ENCODE measurements around the gene FHOD3. TPM values are rescaled to one million over a fixed set of nuclear protein-coding genes. Genes with fewer than 3 reads are reported as not detected.

FHOD3 gene
- total RNA-seq, 2 experiments from 2014 or later = not detected

DNA sequence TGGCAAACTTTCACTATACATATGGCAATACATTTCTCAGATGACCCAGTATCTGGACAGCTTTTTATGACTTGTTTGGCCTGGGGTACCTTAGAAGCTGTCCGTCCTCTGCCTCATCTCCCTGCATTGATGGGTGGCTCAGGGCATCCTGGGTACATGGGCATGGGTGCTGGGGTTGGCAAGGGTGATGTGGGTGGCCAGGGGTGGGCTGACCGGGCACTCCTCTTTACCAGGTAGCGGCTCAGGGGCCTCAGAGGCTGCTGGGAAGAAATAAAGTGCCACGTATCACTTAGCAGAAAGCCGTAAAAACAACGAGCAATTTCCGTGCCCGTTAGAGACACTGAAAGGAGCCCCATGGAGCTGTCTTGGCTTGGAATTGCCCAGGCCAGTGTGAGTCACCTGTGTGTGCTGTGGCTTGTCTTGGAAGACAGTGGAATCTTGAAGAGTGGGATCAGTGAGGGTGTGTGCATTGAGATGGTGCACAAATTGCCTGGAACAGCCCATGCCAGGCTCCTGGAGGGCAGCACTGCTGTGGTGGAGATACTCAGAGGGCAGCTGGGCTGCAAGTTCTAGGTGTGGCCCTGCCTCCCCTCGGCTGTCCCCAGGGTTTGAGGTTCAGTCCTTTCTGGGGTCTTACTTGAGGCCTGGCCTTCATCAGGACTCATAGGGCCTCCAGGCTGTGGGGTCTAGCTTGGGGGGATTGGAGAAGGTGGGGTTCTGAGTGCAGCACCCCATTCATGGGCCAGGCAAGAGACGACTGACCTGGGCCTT lies 88.8 kb downstream of the FHOD3 start:
- Mint-ChIP-seq H3K4me1 (ENCODE audit: low read depth) (no peaks in the 10 kb centered on the region), H3K9me3 (no peaks in the 10 kb centered on the region), H3K27ac (no peak overlapping the region), H3K27me3 (no peaks in the 10 kb centered on the region), H3K36me3 (no peaks in the 10 kb centered on the region), H3K4me3 (no peak overlapping the region)
- POLR2A ChIA-PET = no interaction called here
- CTCF ChIA-PET = no interaction called here
- intact Hi-C loops (cut with micrococcal nuclease) = no loop called here
- no peak for DNase-seq

GRCh38 chr18:36387310-36387709 lies 89.8 kb downstream of the FHOD3 start:
- POLR2A ChIA-PET = no interaction called here
- Mint-ChIP-seq H3K4me1 (ENCODE audit: low read depth) (no peaks in the 10 kb centered on the region), H3K36me3 (no peaks in the 10 kb centered on the region), H3K4me3 (no peak overlapping the region), H3K9me3 (no peaks in the 10 kb centered on the region), H3K27me3 (no peaks in the 10 kb centered on the region), H3K27ac (no peak overlapping the region)
- DNase-seq = no peak
- CTCF ChIA-PET = no interaction called here
- intact Hi-C loops (cut with micrococcal nuclease) = no loop called here

GRCh38 chr18:36388310-36388709 lies 90.8 kb downstream of the FHOD3 start:
- ChIA-PET POLR2A (no interaction called here), CTCF (no interaction called here)
- Mint-ChIP-seq H3K36me3 (no peaks in the 10 kb centered on the region), H3K9me3 (no peaks in the 10 kb centered on the region), H3K27ac (no peak overlapping the region), H3K27me3 (no peaks in the 10 kb centered on the region), H3K4me3 (no peak overlapping the region), H3K4me1 (ENCODE audit: low read depth) (no peaks in the 10 kb centered on the region)
- intact Hi-C loops (cut with micrococcal nuclease) = no loop called here
- no peak for DNase-seq

- CTCF ChIA-PET = no interaction called here
- Mint-ChIP-seq H3K9me3 (no peaks in the 10 kb centered on the region), H3K27me3 (no peaks in the 10 kb centered on the region), H3K36me3 (no peaks in the 10 kb centered on the region), H3K4me1 (ENCODE audit: low read depth) (no peaks in the 10 kb centered on the region), H3K4me3 (no peak overlapping the region), H3K27ac (no peak overlapping the region)
- intact Hi-C loops (cut with micrococcal nuclease) = no loop called here
- DNase-seq = no peak
- POLR2A ChIA-PET = no interaction called here
Observed at GRCh38 chr18:36389027-36389426, 91.5 kb downstream of the FHOD3 start.

GRCh38 chr18:36389811-36390581 lies 92.5 kb downstream of the FHOD3 start:
- no peaks in the 10 kb centered on the region for H3K36me3 Mint-ChIP-seq
- ChIA-PET POLR2A (no interaction called here), CTCF (interaction anchor here (0.6 kb wide), 1 partner anchor 1112 kb away, joined by 3 read pairs; no protein-coding TSS in a partner anchor)
- no peak for DNase-seq
- no peak overlapping the region for H3K27ac Mint-ChIP-seq
- no peak overlapping the region for H3K4me3 Mint-ChIP-seq
- H3K9me3 Mint-ChIP-seq = no peaks in the 10 kb centered on the region
- H3K4me1 Mint-ChIP-seq (ENCODE audit: low read depth) = no peaks in the 10 kb centered on the region
- intact Hi-C loops (cut with micrococcal nuclease) = no loop called here
- H3K27me3 Mint-ChIP-seq = no peaks in the 10 kb centered on the region

- intact Hi-C loops (cut with micrococcal nuclease) = no loop called here
- Mint-ChIP-seq H3K4me1 (ENCODE audit: low read depth) (no peaks in the 10 kb centered on the region), H3K4me3 (no peak overlapping the region), H3K36me3 (no peaks in the 10 kb centered on the region), H3K9me3 (peaks cover 4% of the 10 kb centered on the region), H3K27ac (no peak overlapping the region), H3K27me3 (no peaks in the 10 kb centered on the region)
- ChIA-PET CTCF (no interaction called here), POLR2A (no interaction called here)
- no peak for DNase-seq
Observed at GRCh38 chr18:36391426-36392145, 94.1 kb downstream of the FHOD3 start.

GRCh38 chr18:36392164-36392978 lies 94.9 kb downstream of the FHOD3 start:
- H3K4me3 Mint-ChIP-seq = no peak overlapping the region
- H3K4me1 Mint-ChIP-seq (ENCODE audit: low read depth) = no peaks in the 10 kb centered on the region
- no peaks in the 10 kb centered on the region for H3K27me3 Mint-ChIP-seq
- H3K27ac Mint-ChIP-seq = no peak overlapping the region
- DNase-seq = no peak
- H3K9me3 Mint-ChIP-seq = peaks cover 10% of the 10 kb centered on the region
- CTCF ChIA-PET = no interaction called here
- no peaks in the 10 kb centered on the region for H3K36me3 Mint-ChIP-seq
- intact Hi-C loops (cut with micrococcal nuclease) = no loop called here
- POLR2A ChIA-PET = no interaction called here

DNA sequence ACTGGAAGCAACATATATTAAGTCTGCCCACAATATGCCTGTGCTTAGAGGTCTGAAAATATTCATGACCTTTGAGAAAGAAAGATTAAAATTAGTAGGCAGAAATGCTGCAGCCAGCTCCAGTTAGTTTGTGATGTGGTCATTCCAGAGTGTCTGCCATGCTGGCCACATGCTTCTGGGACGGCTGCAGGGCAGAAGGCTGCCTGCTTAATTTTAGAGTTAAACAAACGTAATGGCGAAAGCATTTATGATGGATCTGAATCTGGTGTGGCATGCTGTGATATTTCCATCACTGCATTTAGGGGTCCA lies 95.4 kb downstream of the FHOD3 start:
- H3K4me3 Mint-ChIP-seq = no peak overlapping the region
- H3K36me3 Mint-ChIP-seq = no peaks in the 10 kb centered on the region
- CTCF ChIA-PET = no interaction called here
- DNase-seq = no peak
- POLR2A ChIA-PET = no interaction called here
- H3K27ac Mint-ChIP-seq = no peak overlapping the region
- intact Hi-C loops (cut with micrococcal nuclease) = no loop called here
- H3K4me1 Mint-ChIP-seq (ENCODE audit: low read depth) = no peaks in the 10 kb centered on the region
- H3K27me3 Mint-ChIP-seq = no peaks in the 10 kb centered on the region
- peaks cover 10% of the 10 kb centered on the region for H3K9me3 Mint-ChIP-seq

DNA sequence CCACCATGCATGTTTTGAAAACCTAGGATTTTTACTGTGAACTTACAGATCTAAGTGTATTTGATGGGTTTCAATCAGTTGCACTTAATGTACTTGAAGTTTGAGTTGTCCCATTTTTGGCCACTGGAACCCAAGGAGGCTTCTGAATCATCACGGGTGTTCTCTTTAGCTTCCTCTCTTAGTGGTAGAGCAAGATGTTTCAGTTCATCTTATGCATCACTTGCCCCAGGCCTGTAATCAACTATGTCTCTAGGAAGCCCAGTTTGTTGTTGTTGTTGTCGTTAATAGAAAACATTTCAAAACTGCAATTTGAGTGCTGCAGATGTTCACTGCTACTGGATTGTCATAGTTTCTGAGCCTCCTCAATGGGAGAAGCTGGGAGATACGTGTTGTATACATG lies 97.0 kb downstream of the FHOD3 start:
- peaks cover 10% of the 10 kb centered on the region for H3K9me3 Mint-ChIP-seq
- CTCF ChIA-PET = interaction anchor here (0.6 to 1.8 kb wide), 2 partner anchors 18 to 92 kb away, joined by 3 read pairs; no protein-coding TSS in a partner anchor
- intact Hi-C loops (cut with micrococcal nuclease) = no loop called here
- DNase-seq = no peak
- H3K27ac Mint-ChIP-seq = no peak overlapping the region
- H3K4me3 Mint-ChIP-seq = no peak overlapping the region
- H3K36me3 Mint-ChIP-seq = no peaks in the 10 kb centered on the region
- peaks cover 1% of the 10 kb centered on the region for H3K27me3 Mint-ChIP-seq
- POLR2A ChIA-PET = no interaction called here
- no peaks in the 10 kb centered on the region for H3K4me1 Mint-ChIP-seq (ENCODE audit: low read depth)

GRCh38 chr18:36396190-36396589 lies 98.7 kb downstream of the FHOD3 start:
- Mint-ChIP-seq H3K4me3 (no peak overlapping the region), H3K27me3 (peaks cover 4% of the 10 kb centered on the region), H3K4me1 (ENCODE audit: low read depth) (no peaks in the 10 kb centered on the region), H3K27ac (no peak overlapping the region), H3K9me3 (peaks cover 10% of the 10 kb centered on the region), H3K36me3 (no peaks in the 10 kb centered on the region)
- ChIA-PET CTCF (interaction anchor here (1.8 kb wide), 1 partner anchor 16 kb away, joined by 3 read pairs; no protein-coding TSS in a partner anchor), POLR2A (no interaction called here)
- DNase-seq = no peak
- intact Hi-C loops (cut with micrococcal nuclease) = no loop called here

DNA sequence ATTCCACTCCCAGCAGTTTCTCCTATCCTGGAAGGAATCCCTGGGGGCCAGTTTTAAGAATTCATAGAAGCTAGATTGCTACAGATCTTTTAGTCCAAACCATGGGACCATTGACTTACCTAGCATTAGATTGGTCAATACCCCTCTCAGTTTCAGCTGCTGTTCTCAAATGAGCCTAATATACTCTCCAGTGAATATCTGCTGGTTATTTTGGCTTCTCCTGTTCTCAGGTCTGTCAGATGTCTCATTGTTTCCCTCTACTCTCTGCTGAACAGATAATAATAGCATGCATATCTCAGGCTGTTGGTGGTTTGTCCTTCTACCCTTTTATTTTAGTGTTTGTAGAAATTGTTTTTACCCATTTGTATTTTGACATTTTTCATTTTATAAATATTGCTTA lies 99.5 kb downstream of the FHOD3 start:
- Mint-ChIP-seq H3K4me3 (no peak overlapping the region), H3K27me3 (peaks cover 4% of the 10 kb centered on the region), H3K36me3 (no peaks in the 10 kb centered on the region), H3K27ac (no peak overlapping the region), H3K9me3 (peaks cover 10% of the 10 kb centered on the region), H3K4me1 (ENCODE audit: low read depth) (no peaks in the 10 kb centered on the region)
- CTCF ChIA-PET = no interaction called here
- DNase-seq = no peak
- POLR2A ChIA-PET = no interaction called here
- intact Hi-C loops (cut with micrococcal nuclease) = no loop called here

DNA sequence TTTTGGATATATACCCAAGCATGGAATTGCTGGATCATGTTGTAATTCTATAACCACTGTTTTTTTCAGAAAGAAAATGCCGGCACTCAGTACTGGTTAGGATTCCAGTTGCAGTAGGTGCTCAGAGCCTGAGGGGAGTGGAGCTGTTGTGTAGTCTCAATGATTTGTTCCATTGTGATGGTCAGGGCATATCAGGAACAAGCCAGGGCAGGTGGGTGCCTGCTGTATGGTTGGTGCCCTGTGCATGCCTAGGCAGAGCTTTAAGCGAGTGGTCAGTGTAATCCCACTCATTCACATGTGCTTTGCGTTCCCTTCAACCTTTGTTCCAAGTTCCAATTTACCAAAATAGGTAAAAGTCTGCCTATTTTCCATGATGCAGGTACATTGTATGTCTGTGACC lies 100.9 kb downstream of the FHOD3 start:
- Mint-ChIP-seq H3K9me3 (peaks cover 10% of the 10 kb centered on the region), H3K27me3 (peaks cover 4% of the 10 kb centered on the region), H3K36me3 (no peaks in the 10 kb centered on the region), H3K27ac (no peak overlapping the region), H3K4me1 (ENCODE audit: low read depth) (no peaks in the 10 kb centered on the region), H3K4me3 (no peak overlapping the region)
- CTCF ChIA-PET = no interaction called here
- no peak for DNase-seq
- POLR2A ChIA-PET = no interaction called here
- intact Hi-C loops (cut with micrococcal nuclease) = no loop called here
